ENCODE measurements around the gene MTF2. TPM values are rescaled to one million over a fixed set of nuclear protein-coding genes. Genes with fewer than 3 reads are reported as not detected.

MTF2 gene
- polyA plus RNA-seq, 1 donor (not counting 4 experiments of a cell fraction or from before 2014, with no cell fraction given): 24.8 TPM

DNA sequence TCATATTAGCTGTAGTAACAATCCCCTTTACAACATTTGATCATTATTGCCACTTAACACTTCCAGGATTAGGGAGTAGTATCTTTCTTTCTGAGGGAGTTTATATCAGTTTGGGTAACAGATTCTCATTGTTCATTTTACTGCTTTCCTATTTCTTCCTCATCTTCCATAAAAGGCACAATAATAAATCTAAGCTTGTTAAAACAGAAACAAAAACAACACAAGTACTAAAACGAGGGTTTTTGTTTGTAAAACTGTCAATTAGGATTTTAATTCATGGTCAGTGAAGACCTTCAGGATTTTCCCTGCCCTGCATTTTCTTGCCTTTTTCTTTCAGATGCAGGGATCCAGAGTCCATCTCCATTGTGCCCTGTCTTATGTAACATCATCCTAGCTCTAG is 71.6 kb downstream of the MTF2 start:
- no peak overlapping the region for H3K4me2 ChIP-seq (ENCODE audit: control insufficient read depth, extremely low read depth, insufficient read depth, low read depth, low read length)
- H3K79me2 ChIP-seq (ENCODE audit: control insufficient read depth, insufficient read depth, low read length): no peaks in the 10 kb centered on the region
- H3K27ac ChIP-seq (ENCODE audit: control insufficient read depth, insufficient read depth, low read length): no peak overlapping the region
- no peak overlapping the region for H2AFZ ChIP-seq (ENCODE audit: control insufficient read depth, low read length)
- peaks cover 7 to 21% of the 10 kb centered on the region in 2 experiments for H3K36me3 ChIP-seq (ENCODE audit: control insufficient read depth in 2 of 2, extremely low read depth in 1 of 2, insufficient read depth in 2 of 2, low read length in 2 of 2)
- H3K9me3 ChIP-seq (ENCODE audit: control insufficient read depth, low read depth, low read length): no peaks in the 10 kb centered on the region
- H3K27me3 ChIP-seq (ENCODE audit: control insufficient read depth, extremely low read depth, insufficient read depth, low read length): no peaks in the 10 kb centered on the region
- no peak for FAIRE-seq
- TF ChIP-seq EZH2 (IDR thresholded peaks at IDR 0.05; ENCODE audit: low read length): no peak
- TF ChIP-seq, protein P1, sequence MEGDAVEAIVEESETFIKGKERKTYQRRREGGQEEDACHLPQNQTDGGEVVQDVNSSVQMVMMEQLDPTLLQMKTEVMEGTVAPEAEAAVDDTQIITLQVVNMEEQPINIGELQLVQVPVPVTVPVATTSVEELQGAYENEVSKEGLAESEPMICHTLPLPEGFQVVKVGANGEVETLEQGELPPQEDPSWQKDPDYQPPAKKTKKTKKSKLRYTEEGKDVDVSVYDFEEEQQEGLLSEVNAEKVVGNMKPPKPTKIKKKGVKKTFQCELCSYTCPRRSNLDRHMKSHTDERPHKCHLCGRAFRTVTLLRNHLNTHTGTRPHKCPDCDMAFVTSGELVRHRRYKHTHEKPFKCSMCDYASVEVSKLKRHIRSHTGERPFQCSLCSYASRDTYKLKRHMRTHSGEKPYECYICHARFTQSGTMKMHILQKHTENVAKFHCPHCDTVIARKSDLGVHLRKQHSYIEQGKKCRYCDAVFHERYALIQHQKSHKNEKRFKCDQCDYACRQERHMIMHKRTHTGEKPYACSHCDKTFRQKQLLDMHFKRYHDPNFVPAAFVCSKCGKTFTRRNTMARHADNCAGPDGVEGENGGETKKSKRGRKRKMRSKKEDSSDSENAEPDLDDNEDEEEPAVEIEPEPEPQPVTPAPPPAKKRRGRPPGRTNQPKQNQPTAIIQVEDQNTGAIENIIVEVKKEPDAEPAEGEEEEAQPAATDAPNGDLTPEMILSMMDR (optimal IDR thresholded peaks at IDR 0.05 in 1 of 3, IDR thresholded peaks at IDR 0.05 in 1 of 3, conservative IDR thresholded peaks at IDR 0.05 in 1 of 3; ENCODE audit: extremely low read depth in 1 of 3, insufficient read depth in 2 of 3, low read length in 3 of 3): no peak
- H3K4me1 ChIP-seq (ENCODE audit: control insufficient read depth, extremely low read depth, insufficient read depth, low read length): peaks cover 4% of the 10 kb centered on the region
- DNase-seq (ENCODE audit: low read depth, low spot score): no peak
- H3K9me1 ChIP-seq (ENCODE audit: control insufficient read depth, extremely low read depth, insufficient read depth, low read length): no peaks in the 10 kb centered on the region
- H3K4me3 ChIP-seq (ENCODE audit: control insufficient read depth in 2 of 3, extremely low read depth in 1 of 3, insufficient read depth in 2 of 3, low read depth in 1 of 3, low read length in 3 of 3): no peak overlapping the region
- dilution Hi-C loops (cut with MboI; ENCODE audit: extremely low pct_ligation_motif_present, low sequenced_read_pairs): no loop called here
- no peak overlapping the region for H3K9ac ChIP-seq (ENCODE audit: control insufficient read depth, extremely low read depth, insufficient read depth, low read length)
- no peaks in the 10 kb centered on the region for H4K20me1 ChIP-seq (ENCODE audit: control insufficient read depth, extremely low read depth, insufficient read depth, low read length)

DNA sequence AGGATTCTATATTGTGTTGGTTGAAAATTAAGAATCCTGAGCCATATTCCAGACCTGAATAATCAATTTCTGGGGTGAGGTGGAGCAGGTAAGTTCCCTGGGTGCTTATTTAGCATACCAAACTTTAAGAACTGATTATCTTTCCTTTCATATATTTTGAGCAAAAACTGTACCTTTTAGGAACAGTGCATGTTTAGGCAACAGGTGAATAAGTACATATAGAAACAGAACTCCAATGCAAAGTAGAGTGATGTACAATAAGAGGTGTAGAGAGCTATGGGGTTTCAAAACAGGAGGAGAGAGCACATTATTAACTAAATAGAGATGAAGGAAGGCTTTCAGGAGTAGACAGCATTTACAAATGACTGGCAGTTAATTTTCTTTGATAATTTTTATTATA is 72.4 kb downstream of the MTF2 start:
- Histone ChIP-seq H3K9me1 (ENCODE audit: control insufficient read depth, extremely low read depth, insufficient read depth, low read length) (no peaks in the 10 kb centered on the region), H2AFZ (ENCODE audit: control insufficient read depth, low read length) (no peak overlapping the region), H3K9me3 (ENCODE audit: control insufficient read depth, low read depth, low read length) (no peaks in the 10 kb centered on the region), H3K4me1 (ENCODE audit: control insufficient read depth, extremely low read depth, insufficient read depth, low read length) (peaks cover 6% of the 10 kb centered on the region), H4K20me1 (ENCODE audit: control insufficient read depth, extremely low read depth, insufficient read depth, low read length) (no peaks in the 10 kb centered on the region), H3K9ac (ENCODE audit: control insufficient read depth, extremely low read depth, insufficient read depth, low read length) (no peak overlapping the region), H3K79me2 (ENCODE audit: control insufficient read depth, insufficient read depth, low read length) (no peaks in the 10 kb centered on the region), H3K4me3 (ENCODE audit: control insufficient read depth in 2 of 3, extremely low read depth in 1 of 3, insufficient read depth in 2 of 3, low read depth in 1 of 3, low read length in 3 of 3) (no peak overlapping the region), H3K4me2 (ENCODE audit: control insufficient read depth, extremely low read depth, insufficient read depth, low read depth, low read length) (no peak overlapping the region), H3K27ac (ENCODE audit: control insufficient read depth, insufficient read depth, low read length) (no peak overlapping the region), H3K36me3 (ENCODE audit: control insufficient read depth in 2 of 2, extremely low read depth in 1 of 2, insufficient read depth in 2 of 2, low read length in 2 of 2) (peaks cover 8 to 21% of the 10 kb centered on the region in 2 experiments), H3K27me3 (ENCODE audit: control insufficient read depth, extremely low read depth, insufficient read depth, low read length) (no peaks in the 10 kb centered on the region)
- FAIRE-seq: no peak
- no peak for DNase-seq (ENCODE audit: low read depth, low spot score)
- no peak for TF ChIP-seq EZH2 (IDR thresholded peaks at IDR 0.05; ENCODE audit: low read length)
- TF ChIP-seq, protein P1 (optimal IDR thresholded peaks at IDR 0.05 in 1 of 3, IDR thresholded peaks at IDR 0.05 in 1 of 3, conservative IDR thresholded peaks at IDR 0.05 in 1 of 3; ENCODE audit: extremely low read depth in 1 of 3, insufficient read depth in 2 of 3, low read length in 3 of 3): no peak
- dilution Hi-C loops (cut with MboI; ENCODE audit: extremely low pct_ligation_motif_present, low sequenced_read_pairs): no loop called here

Measured in keratinocyte (primary cell).